HG03354 (cell line): Measurements from ENCODE around the gene GP1BB.

Experiments
- ATAC-seq: cut with Tn5 transposase; IDR thresholded peaks from one replicate; pipeline ENCODE4 v1.9.1; 2021; ENCODE audit warnings: mild to moderate bottlenecking; ENCODE audit not compliant: unreplicated experiment, poor library complexity, severe bottlenecking

The GP1BB gene

GRCh38 chr22:19753090-19753842 lies 29.9 kb downstream of the GP1BB start:
- no peak for ATAC-seq

GRCh38 chr22:19753996-19754700 lies 30.8 kb downstream of the GP1BB start:
- no peak for ATAC-seq

- ATAC-seq = no peak
Measured at GRCh38 chr22:19754701-19755144, 31.4 kb downstream of the GP1BB start.

GRCh38 chr22:19755145-19755710 lies 31.9 kb downstream of the GP1BB start:
- no peak for ATAC-seq

GRCh38 chr22:19755722-19756287 lies 32.5 kb downstream of the GP1BB start:
- ATAC-seq = no peak

- no peak for ATAC-seq
Measured at GRCh38 chr22:19756288-19757128, 33.2 kb downstream of the GP1BB start.

GRCh38 chr22:19757140-19757984 lies 34.0 kb downstream of the GP1BB start:
- ATAC-seq = no peak

- no peak for ATAC-seq
Measured at GRCh38 chr22:19757985-19758895, 34.9 kb downstream of the GP1BB start.

- no peak for ATAC-seq
Measured at GRCh38 chr22:19758896-19759426, 35.6 kb downstream of the GP1BB start.

GRCh38 chr22:19759427-19760057 lies 36.2 kb downstream of the GP1BB start:
- ATAC-seq = no peak

- no peak for ATAC-seq
Measured at GRCh38 chr22:19760058-19760950, 37.0 kb downstream of the GP1BB start, which contains the start of gene TBX1. TSS of gene TBX1 (plus strand) at chr22:19760778. CDS start at chr22:19760844, 66 bp downstream.

GRCh38 chr22:19760951-19761724 lies 37.8 kb downstream of the GP1BB start:
- no peak for ATAC-seq

- no peak for ATAC-seq
Measured at GRCh38 chr22:19761725-19762567, 38.6 kb downstream of the GP1BB start.
